Stimulated activated CD8-positive, alpha-beta memory T cell treated with anti-CD3 and anti-CD28 coated beads, Interleukin-15, amount 100 ng/mL, for 24 hours (primary cell): ENCODE data around the gene BRWD1.

Source experiments
- DNase-seq: peaks from one replicate; pipeline ENCODE4 v3.0.0-alpha.2; 2020; ENCODE audit warnings: low read depth

The BRWD1 gene

DNA sequence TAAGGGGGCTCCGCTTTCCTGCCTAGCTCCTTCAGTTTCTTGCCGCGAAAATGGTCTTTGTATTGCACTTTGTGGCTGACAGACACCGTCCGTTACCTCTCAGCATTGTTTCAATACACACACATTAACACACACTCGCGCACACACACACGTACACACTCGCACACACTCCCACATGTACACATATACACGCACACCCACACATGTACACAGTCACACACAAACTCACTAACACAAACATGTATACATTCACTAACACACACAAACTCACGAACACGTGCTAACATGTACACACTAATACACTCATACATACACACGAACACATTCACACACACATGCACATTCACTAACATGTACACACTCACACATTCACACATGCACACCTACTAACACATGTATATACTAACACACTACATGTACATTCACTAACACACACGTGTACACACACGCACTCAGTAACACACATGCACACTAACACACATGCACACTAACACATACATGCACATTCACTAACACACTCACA lies 179.1 kb downstream of the BRWD1 start:
- no peak for DNase-seq
